ENCODE measurements around the gene GLTP. TPM values are rescaled to one million over a fixed set of nuclear protein-coding genes. Genes with fewer than 3 reads are reported as not detected.

GLTP gene
- total RNA-seq, 1 experiment from 2014 or later: 15.5 TPM

DNA sequence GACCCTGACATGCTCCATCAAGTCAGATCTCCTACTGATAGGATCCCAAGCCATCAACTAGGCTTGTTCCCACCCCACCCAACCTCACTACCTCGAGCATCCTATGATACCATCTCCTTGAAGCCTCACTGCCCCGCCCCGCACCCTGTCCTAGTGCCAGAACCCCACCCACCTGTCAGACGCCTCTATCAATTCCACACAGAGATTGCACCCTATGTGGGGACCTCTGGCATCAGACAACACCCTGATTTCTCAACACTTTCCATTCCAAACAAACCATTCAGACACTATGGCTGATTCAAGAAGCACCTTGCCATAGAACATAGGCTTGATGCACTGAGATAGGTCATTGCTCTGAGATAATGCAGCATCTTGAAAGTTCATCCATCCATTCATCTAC is 3.1 kb upstream of the GLTP start:
- peaks cover 18% of the 10 kb centered on the region for H3K27me3 Mint-ChIP-seq (ENCODE audit: low read depth)
- no CpG with 5 or more reads among the region's 4 CpGs for WGBS (ENCODE audit: extremely low coverage, insufficient read length, low lambda C conversion rate)
- peaks cover 5% of the 10 kb centered on the region; the same call in 1 of the 2 replicates for H3K79me2 ChIP-seq (ENCODE audit: insufficient read depth, low read length)
- no peak overlapping the region for H2AFZ ChIP-seq (ENCODE audit: low read length)
- H3T11ph ChIP-seq (ENCODE audit: low read length): no peak overlapping the region
- H2BK15ac ChIP-seq (ENCODE audit: low read depth, low read length): no peak overlapping the region
- H3K4me2 ChIP-seq (ENCODE audit: insufficient read depth, insufficient read length, low read length): no peak overlapping the region
- no peak overlapping the region for H4K91ac ChIP-seq (ENCODE audit: insufficient read length, low read depth, low read length)
- H3K36me3 Mint-ChIP-seq (ENCODE audit: insufficient read depth in 1 of 3, low read depth in 3 of 3): no peaks in the 10 kb centered on the region
- H3K14ac ChIP-seq (ENCODE audit: insufficient read depth, low read length): no peak overlapping the region
- no peak overlapping the region for H3K18ac ChIP-seq (ENCODE audit: insufficient read length, low read depth, low read length)
- H3K56ac ChIP-seq (ENCODE audit: insufficient read length, low read depth, low read length): no peak overlapping the region
- H3K4me3 Mint-ChIP-seq: no peak overlapping the region
- no peaks in the 10 kb centered on the region for H4K20me1 ChIP-seq (ENCODE audit: control insufficient read depth, insufficient read depth, insufficient read length)
- peaks cover 11% of the 10 kb centered on the region for H3K23me2 ChIP-seq (ENCODE audit: insufficient read length, low read depth, low read length, poor library complexity, severe bottlenecking)
- H3K27ac ChIP-seq (ENCODE audit: insufficient read length, low read depth, low read length): no peak overlapping the region
- H3K23ac ChIP-seq (ENCODE audit: insufficient read length, low read depth, low read length): no peak overlapping the region
- H3K9me3 ChIP-seq (ENCODE audit: control insufficient read depth, low read depth, low read length): no peaks in the 10 kb centered on the region
- no peak overlapping the region for H3K9ac ChIP-seq (ENCODE audit: extremely low read depth, insufficient read length, low read length)
- H3K4me1 ChIP-seq (ENCODE audit: insufficient read depth, low read length): peaks cover 9% of the 10 kb centered on the region
- H2BK120ac ChIP-seq (ENCODE audit: low read depth, low read length, poor library complexity, severe bottlenecking): no peak overlapping the region
- peaks cover 26 to 31% of the 10 kb centered on the region in 2 experiments for H3K4me1 Mint-ChIP-seq
- H4K5ac ChIP-seq (ENCODE audit: insufficient read length, low read depth, low read length): no peak overlapping the region
- DNase-seq: no peak
- H3K4ac ChIP-seq (ENCODE audit: low read depth, low read length): no peak overlapping the region
- H2BK12ac ChIP-seq (ENCODE audit: insufficient read length, low read depth, low read length): no peak overlapping the region
- no peak overlapping the region for H2BK20ac ChIP-seq (ENCODE audit: low read depth, low read length, poor library complexity, severe bottlenecking)
- H3K27me3 ChIP-seq (ENCODE audit: insufficient read depth, low read length): no peaks in the 10 kb centered on the region
- H2BK5ac ChIP-seq (ENCODE audit: insufficient read length, low read length): no peak overlapping the region
- H3K9me3 Mint-ChIP-seq: no peaks in the 10 kb centered on the region; a peak in 1 of 5 replicates
- no peak overlapping the region for H2AK5ac ChIP-seq (ENCODE audit: insufficient read length, low read length)
- H3K27ac Mint-ChIP-seq: no peak overlapping the region
- no peak overlapping the region for H4K8ac ChIP-seq (replicated peaks; ENCODE audit: insufficient read length, low read depth, low read length)
- no peak for TF ChIP-seq CTCF (conservative IDR thresholded peaks at IDR 0.05)
- H3K79me1 ChIP-seq (ENCODE audit: insufficient read depth, low read depth, low read length, poor library complexity, severe bottlenecking): no peaks in the 10 kb centered on the region

All from H9 (cell line).